HG03575 (cell line): ENCODE measurements around the gene LRRFIP1.

Source experiments
- ATAC-seq: cut with Tn5 transposase; IDR thresholded peaks from one replicate; pipeline ENCODE4 v1.9.1; 2021; ENCODE audit not compliant: unreplicated experiment, insufficient number of reproducible peaks, low FRiP score; ENCODE audit errors: extremely low read depth

Gene LRRFIP1

DNA sequence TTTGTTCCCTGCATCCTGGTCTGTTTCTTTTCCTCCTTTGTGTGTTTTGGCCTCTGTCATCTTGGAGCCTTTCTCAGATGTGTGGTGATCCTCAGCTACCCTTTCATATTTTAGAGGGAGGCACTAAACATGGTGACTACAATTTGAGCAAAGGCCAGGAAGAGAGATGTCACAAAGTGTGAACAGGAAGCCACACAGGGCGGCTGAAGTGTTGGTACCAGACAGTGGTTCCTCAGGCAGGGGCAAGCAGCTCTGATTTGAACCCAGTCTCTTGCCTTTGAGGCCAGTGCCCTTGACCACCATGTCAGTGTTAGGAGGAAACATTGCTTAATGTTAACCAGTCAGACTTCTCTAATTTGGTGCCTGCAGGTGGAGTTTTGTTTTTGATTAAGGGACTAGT, 9.2 kb downstream of the LRRFIP1 start:
- no peak for ATAC-seq

DNA sequence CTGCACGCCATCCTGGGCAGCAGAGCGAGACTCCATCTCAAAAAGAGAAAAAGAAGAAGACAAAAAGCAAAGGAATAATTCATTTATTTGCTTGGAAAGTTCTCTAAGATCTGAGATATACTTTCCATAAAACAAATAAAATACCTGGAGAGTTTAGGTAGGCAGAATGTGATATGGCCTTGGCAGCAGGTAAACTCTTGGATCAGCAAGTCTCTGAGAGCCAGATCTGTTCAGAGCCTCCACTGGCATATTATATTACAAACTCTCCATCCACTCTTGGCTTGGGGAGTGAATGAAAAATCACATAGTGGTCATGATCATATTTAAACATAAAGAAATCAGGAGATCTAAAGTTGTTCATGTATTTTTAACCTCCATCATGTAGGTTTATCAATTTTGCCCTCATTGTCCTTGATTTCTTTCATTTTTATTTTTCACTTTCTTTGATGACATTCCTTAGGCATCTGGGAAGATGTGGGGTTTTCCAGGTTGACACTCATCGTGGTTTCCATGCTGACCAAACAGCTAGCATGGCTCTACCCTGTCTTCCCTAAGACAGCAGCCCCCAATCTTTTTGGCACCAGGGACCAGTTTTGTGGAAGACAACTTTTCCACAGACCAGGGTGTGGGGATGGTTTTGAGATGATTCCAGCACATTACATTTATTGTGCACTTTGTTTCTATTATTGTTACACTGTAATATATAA, 10.2 kb downstream of the LRRFIP1 start:
- ATAC-seq = no peak

DNA sequence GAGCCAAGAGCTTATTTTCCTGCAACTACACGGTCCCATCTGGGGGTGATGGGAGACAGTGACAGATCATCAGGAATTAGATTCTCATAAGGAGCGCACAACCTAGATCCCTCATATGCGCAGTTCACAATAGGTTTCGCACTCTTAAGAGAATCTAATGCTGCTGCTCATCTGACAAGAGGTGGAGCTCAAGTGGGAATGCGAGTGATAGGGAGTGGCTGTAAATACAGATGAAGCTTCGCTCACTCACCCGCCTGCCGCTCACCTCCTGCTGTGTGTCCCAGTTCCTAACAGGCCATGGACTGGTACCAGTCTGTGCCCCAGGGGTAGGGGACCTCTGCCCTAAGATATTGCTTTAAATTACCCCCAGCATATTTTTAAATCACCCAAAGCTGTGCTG, 10.8 kb downstream of the LRRFIP1 start:
- ATAC-seq = no peak

DNA sequence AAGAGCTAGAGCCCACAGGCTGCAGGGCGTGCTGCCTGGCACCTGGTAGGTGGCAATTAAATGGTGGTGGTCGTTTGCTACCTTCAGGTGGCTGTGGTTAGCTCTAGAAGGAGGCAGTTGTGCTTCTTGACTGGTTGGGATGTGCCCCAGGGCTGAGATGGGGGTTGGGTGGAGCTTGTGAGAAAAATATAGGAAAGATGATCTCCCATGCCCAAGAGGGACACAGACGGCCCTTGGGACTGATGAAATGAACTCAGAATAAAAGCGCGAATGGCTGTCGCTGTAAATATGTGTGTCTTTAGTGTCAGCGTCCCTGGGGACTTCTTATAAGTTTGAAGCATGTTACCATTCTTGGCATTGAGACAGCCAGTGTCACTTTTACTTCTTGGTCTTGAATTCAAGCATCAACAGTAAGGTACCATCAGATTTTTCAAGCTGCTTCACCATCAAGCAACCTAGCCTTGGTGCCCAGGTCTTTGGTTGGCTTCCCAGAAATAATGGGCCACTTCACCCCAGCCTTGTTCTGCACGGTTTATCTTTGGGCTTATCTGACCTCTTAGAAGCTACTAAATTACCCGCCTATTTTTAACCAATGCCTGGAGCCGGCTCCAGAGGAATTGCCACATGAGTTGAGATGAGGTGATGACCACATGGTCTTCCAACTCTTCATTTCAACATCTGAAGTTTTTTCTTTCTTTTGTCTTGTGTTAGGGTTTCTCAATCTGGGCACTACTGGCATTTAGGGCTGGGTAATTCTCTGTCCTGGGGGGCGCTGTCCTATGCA, 11.9 kb downstream of the LRRFIP1 start:
- no peak for ATAC-seq

DNA sequence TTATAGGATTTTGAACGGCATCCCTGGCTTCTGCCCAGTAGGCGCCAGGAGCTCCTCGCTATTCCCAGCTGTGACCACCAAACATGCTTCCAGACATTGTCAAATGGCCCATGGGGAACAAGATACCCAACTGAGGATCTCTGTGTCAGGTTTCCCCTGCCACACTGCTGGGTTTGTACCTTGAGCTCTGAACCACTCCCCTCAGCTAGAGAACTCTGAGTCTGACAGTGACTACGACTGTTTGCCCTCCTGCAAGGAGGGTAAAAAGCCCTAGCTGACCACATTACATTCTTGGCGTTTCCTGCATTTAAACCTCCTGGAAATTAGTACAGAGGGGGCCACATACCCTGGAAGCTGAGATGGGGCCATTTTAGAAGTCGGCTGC, 12.4 kb downstream of the LRRFIP1 start:
- ATAC-seq = no peak

DNA sequence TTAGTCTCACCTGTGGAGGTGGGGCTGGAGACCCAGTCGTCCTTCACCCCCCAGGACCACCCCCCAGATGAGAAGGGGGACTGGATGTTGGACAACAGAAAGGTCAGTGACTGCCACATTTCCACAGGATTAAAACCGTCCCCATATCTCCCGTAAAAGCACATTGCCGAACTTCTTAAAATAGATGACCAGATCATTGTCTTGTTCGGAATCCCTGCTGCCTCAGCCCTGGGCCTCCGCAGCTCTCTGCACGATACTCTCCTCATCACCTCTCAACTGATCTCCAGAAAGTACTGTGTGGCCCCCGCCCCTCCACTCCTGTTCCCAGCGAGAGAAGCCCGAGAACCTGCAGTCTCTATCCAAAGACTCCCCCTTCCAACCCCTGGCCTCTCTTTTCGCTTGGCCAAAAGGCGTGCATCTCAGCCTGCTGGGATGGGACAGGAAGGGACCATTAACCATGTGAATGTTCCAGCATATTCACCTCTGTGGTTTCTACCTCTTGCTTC, 13.2 kb downstream of the LRRFIP1 start:
- ATAC-seq = no peak

DNA sequence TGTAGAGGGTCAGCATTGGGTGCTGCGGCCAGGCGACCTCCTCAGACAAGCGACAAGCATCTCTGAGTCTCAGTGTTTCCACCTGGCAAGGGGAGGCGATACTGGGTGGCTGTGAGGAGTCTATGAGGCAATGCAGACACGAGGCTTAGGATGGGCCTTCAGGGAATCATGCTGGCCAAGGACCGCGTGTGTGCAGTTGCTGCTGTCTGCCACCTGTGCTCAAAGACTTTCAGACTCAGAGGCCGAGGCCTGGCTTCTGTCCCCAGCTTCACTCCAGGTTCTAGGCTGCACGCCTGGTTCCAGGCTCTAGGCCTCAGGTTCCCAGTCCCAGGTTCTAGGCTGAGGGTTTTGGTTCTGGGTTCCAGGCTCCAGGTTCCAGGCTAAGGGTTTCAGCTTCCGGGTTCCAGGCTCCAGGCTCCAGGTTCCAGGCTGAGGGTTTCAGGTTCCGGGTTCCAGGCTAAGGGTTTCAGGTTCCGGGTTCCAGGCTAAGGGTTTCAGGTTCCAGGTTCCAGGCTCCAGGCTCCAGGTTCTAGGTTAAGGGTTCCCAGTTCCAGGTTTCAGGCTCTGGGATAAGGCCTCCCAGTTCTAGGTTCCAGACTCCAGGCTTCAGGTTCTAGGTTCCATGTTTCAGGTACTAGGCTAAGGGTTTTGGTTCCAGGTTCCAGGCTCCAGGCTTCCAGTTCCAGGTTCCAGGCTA, 14.8 kb downstream of the LRRFIP1 start:
- ATAC-seq = no peak

DNA sequence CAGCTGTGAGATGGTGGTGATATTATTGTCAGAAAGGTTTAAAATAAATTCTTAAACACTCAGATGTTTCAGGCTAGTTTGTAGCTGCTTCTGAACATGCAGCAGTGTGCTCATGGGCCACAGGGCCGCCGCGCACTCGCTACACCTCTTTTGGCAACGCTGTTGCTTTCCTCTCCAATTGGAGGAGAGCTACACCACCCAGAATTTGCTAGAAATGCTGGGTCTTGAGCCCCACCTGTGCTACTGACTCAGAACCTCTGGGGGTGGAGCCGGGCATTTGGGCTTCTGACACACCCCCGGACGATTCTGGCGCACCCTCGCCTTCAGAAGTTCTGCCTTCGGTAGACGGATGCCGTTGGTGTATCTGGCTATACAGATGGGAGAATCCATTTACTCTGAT, 15.7 kb downstream of the LRRFIP1 start:
- ATAC-seq = no peak

DNA sequence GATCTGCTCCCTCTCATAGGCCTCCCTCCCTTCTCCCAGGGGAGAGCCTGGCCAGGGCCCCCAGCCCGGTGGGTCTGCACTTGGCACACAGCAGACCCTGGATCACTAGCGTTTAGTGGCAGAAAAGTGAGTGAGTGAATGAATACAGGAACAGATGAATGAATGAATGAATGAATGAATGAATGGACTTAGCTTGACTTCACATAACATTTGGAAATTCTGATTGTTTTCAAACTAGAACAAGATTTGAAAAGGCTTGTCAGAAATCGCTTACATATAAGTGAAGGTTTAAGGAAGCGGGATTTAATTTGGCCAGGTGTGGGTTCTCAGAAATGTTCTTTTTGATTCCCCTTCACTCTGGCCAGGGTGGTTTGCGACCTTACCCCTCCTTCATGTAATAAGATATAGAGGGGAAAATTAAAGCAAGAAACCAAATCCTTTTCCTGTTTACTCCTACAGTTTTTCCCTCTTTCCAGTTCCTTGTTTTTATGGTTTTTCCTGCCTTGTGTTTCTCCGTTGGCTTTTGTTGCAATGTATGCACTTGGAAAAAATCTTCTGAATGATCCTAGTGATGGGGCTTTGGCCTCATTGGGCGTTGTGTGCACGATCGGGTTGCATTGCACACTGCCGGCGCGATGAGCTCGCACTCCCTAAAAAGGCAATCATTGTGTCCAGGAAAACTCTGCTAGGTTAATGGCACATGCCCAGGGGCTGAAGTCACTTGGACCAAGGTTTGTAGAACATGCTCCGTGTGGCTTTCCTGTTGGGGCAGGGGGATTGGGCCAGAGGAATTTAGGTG, 16.4 kb downstream of the LRRFIP1 start:
- ATAC-seq = no peak

DNA sequence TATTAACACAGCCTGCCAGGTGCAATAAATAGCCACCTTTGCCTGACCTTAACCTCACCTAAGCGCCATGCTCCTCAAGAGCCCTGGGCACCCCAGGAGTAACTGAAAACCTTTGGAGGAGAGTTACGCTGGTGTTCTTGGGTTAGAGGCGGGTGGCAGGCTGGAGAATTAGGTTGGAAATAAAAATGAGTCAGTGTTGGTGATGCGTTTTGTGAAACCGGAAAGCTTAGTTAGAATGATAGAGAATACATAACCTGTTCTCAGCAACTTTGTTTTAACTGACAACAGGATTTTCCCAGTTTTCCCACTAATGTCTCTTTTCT, 17.0 kb downstream of the LRRFIP1 start:
- ATAC-seq = no peak

DNA sequence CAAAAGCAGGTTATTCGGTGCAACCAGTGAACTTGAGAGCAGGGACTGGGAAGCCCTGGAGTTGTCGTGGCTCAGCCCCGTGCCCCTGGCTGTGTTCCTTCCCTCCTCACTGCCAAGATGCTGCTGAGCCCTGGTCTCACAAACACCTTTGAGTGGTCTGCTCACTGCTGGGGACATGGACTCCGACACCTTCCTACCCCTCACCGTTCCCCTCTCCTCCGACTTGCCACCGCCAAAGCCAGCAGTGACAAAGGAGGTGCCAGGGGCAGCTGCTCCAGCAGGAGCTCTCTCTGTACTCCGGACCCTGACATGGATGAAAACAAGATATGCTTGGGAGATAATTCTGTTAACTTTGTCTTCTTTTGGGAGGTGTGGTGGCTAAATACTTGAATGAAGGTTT, 17.9 kb downstream of the LRRFIP1 start:
- no peak for ATAC-seq

DNA sequence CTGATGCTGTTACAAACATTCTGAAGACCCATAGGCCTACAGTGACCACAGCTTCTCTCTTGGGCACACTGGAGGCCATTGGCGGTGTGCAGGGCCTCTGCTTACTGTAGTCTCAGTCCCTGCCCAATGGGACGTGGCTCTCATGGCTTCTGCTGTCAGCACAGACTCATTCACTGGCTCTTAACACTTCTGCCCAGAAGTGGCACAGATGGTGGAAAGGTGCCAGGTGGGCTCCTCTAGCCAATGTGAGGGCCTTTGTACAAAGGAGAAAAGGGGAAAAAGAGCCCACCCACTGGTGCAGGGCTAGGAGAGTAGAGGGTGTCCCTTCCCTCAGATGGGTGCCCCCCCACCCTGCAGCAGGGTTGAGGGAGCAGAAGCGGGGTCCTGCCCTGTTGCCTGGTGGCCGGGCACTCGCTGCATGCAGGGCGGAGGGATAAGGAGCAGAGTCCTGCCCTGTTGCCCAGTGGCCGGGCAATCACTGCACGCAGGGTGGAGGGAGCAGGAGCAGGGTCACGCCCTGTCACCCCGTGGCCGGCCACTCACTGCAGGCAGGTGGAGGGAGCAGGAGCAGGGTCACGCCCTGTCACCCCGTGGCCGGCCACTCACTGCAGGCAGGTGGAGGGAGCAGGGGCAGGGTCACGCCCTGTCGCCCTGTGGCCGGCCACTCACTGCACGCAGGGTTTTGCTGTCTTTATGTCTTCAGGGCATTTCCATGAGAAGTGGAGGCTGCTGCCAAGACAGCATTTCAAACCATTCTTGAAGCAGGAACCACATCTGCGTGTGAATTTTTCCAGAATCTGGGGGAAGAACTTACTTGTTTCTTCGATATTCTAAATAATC, 20.0 kb downstream of the LRRFIP1 start:
- no peak for ATAC-seq

DNA sequence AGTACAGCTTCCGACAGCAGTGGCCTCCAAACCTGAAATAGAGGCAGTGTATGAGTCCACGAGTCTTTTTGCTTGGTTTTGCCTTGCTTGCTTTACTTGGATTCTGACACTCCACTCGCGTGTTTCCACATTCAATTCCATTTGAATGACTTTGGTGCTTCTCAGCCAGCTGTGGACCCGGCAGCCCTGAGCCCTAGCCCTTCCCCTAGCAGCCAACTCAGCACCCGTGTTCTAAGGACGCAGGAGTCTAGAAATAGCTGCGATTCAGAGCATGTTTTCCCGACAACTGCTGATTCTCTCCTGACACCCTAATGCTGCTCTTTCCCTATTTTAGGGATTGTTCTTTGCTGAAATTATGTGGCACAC, 20.6 kb downstream of the LRRFIP1 start:
- ATAC-seq = no peak

DNA sequence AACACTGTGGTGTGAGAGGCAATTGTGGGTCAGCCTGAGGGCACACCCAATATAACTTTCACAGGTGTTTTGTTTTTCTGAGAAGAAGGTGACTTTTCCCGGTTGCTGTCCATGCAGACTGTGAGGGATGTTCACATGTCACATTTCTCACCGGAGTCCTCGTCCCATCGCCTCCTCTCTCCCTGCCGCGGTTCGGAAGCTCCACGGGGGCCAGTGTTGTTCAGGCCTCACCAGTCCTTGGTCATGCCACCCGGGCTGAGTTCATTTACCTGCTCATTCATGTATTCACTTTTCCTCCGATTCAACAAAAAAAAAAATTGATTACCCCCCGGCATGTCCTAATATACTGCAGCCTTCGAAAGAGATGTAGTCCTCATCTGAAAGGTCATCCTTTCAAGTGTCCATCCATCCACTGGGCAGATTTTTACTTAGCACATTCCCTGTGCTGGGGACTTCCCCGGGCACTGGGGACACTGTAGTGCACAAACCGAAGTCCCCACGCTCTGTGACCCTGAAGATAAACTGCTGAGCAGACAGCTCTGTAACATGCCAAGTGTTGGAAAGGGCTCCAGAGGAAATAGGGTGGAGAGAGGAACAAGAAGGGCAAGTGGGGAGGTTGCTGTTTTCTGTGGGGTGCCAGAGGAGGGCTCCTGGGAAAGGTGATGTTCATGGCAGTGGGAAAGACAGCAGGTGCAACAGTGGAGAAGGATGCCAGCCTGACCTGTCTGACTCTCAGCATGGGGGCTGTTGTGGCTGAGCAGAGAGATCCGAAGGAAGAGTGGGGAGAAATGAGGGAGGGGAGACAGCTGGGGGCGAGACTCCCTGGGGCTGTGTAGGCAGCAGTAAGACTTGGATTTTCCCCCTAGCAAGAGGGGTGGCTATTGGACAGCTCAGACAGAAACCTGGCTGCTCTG, 22.4 kb downstream of the LRRFIP1 start:
- ATAC-seq = no peak

DNA sequence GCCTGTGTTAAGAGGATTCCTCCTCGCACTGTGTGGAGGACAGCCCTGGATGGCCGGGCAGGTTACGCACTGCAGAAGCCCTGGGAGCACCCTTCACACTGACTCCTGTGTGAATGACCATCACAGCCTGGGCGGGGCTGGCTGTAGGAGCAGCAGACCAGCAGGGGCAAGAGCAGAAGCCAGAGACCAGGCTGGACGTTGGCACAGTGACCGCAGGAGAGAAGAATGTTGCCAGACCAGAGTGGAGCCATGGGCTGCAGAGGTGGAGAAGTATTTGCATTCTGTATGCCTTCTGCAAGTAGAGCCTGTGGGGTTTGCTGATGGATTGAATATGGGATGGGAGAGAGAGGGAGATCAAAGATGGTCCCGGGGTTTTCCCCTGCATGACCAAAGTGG, 23.1 kb downstream of the LRRFIP1 start:
- no peak for ATAC-seq

DNA sequence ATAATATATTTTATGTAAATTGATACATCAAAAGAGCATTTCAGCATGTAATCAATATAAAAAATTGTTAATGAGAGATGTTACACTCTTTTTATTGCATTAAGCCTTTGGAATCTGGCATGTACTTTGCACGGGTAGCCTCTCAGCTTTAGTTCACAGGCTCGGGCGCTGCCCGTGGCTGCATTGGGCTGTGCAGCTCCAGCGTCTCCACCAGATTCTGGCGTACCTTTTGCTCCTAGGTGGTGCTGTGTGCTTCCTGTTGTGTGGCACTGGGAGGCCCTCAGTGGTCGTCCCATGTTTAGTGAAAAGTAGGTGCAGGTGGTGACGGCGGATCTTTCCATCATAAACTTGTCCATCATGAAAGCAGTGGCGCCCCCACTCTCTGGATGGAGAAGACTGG, 24.4 kb downstream of the LRRFIP1 start:
- ATAC-seq = no peak

DNA sequence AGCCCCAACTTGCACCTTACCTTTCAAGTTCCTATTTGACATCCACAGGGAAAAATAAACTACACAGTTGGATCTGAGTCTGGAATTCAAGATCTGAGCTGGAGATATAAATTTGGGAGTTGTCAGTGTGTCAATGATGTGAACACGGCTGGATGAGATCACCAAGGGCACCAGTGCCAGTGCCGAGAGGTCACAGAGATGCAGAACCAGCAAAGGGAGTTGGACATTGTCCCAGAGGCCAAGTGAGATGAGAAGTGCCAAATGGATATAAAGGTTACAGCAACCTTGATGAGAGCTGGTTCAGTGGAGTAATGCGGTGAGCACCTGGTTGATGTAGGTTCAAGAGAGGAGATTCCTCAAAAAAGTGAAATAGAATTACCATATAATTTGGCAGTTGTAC, 24.8 kb downstream of the LRRFIP1 start:
- ATAC-seq = no peak

DNA sequence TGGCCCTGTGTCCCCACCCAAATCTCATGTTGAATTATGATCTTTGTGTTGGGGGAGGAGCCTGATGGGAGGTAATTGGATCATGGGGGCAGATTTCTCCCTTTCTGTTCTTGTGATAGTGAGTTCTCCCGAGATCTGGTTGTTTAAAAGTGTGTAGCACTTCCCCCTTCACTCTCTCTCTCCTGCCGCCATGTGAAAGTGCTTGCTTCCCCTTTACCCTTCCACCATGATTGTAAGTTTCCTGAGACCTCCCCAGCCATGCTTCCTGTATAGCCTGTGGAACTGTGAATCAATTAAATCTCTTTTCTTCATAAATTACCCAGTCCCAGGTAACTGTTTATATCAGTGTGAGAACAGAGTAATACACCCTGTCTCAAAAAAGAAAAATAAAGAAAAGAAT, 25.5 kb downstream of the LRRFIP1 start:
- ATAC-seq = no peak
